ENCODE measurements around the gene ASCC2.
"Not testable (repeated sequence)": the region's sequence is repeated elsewhere in the genome, so short reads cannot be mapped to it uniquely, and the experiment has no call there.

The ASCC2 gene

GRCh38 chr22:29867260-29867659 lies 29.2 kb upstream of the ASCC2 start:
- Mint-ChIP-seq H3K4me1 (ENCODE audit: low read depth) (peaks cover 4% of the 10 kb centered on the region), H3K27me3 (no peaks in the 10 kb centered on the region), H3K36me3 (ENCODE audit: low read depth) (no peaks in the 10 kb centered on the region), H3K4me3 (no peak overlapping the region), H3K27ac (no peak overlapping the region), H3K9me3 (no peaks in the 10 kb centered on the region)

- not testable (repeated sequence) for H3K4me3 Mint-ChIP-seq; H3K27ac Mint-ChIP-seq; H3K4me1 Mint-ChIP-seq (ENCODE audit: low read depth); H3K27me3 Mint-ChIP-seq; H3K36me3 Mint-ChIP-seq (ENCODE audit: low read depth); H3K9me3 Mint-ChIP-seq
These were observed 27.5 kb upstream of the ASCC2 start for GRCh38 chr22:29865572-29865971.

- Mint-ChIP-seq H3K27me3 (no peaks in the 10 kb centered on the region), H3K4me1 (ENCODE audit: low read depth) (no peaks in the 10 kb centered on the region)
These were observed 23.7 kb upstream of the ASCC2 start for GRCh38 chr22:29861672-29862297.

GRCh38 chr22:29860006-29860766 lies 22.1 kb upstream of the ASCC2 start:
- H3K4me1 Mint-ChIP-seq (ENCODE audit: low read depth): no peaks in the 10 kb centered on the region

More at GRCh38 chr22:29861672-29862297, 23.7 kb upstream of the ASCC2 start:
- H3K4me3 Mint-ChIP-seq: no peak overlapping the region
- no peaks in the 10 kb centered on the region for H3K9me3 Mint-ChIP-seq
- H3K27ac Mint-ChIP-seq: no peak overlapping the region
- no peaks in the 10 kb centered on the region for H3K36me3 Mint-ChIP-seq (ENCODE audit: low read depth)

GRCh38 chr22:29859030-29859429 lies 21.0 kb upstream of the ASCC2 start:
- not testable (repeated sequence) for H3K9me3 Mint-ChIP-seq; H3K4me3 Mint-ChIP-seq; H3K4me1 Mint-ChIP-seq (ENCODE audit: low read depth); H3K27me3 Mint-ChIP-seq; H3K27ac Mint-ChIP-seq; H3K36me3 Mint-ChIP-seq (ENCODE audit: low read depth)

More at GRCh38 chr22:29860006-29860766, 22.1 kb upstream of the ASCC2 start:
- Mint-ChIP-seq H3K9me3 (no peaks in the 10 kb centered on the region), H3K27ac (no peak overlapping the region), H3K36me3 (ENCODE audit: low read depth) (no peaks in the 10 kb centered on the region), H3K27me3 (no peaks in the 10 kb centered on the region), H3K4me3 (no peak overlapping the region)

GRCh38 chr22:29856496-29856895 lies 18.4 kb upstream of the ASCC2 start:
- H3K4me3 Mint-ChIP-seq: no peak overlapping the region
- no peak overlapping the region for H3K27ac Mint-ChIP-seq
- no peaks in the 10 kb centered on the region for H3K36me3 Mint-ChIP-seq (ENCODE audit: low read depth)
- no peaks in the 10 kb centered on the region for H3K27me3 Mint-ChIP-seq
- H3K4me1 Mint-ChIP-seq (ENCODE audit: low read depth): no peaks in the 10 kb centered on the region
- no peaks in the 10 kb centered on the region for H3K9me3 Mint-ChIP-seq

GRCh38 chr22:29855611-29856181 lies 17.6 kb upstream of the ASCC2 start:
- H3K4me1 Mint-ChIP-seq (ENCODE audit: low read depth): no peaks in the 10 kb centered on the region
- no peaks in the 10 kb centered on the region for H3K36me3 Mint-ChIP-seq (ENCODE audit: low read depth)
- no peak overlapping the region for H3K27ac Mint-ChIP-seq
- no peaks in the 10 kb centered on the region for H3K27me3 Mint-ChIP-seq
- no peaks in the 10 kb centered on the region for H3K9me3 Mint-ChIP-seq
- H3K4me3 Mint-ChIP-seq: no peak overlapping the region

GRCh38 chr22:29854432-29854831 lies 16.4 kb upstream of the ASCC2 start:
- Mint-ChIP-seq H3K4me3 (no peak overlapping the region), H3K4me1 (ENCODE audit: low read depth) (no peaks in the 10 kb centered on the region), H3K36me3 (ENCODE audit: low read depth) (no peaks in the 10 kb centered on the region), H3K27me3 (no peaks in the 10 kb centered on the region), H3K9me3 (no peaks in the 10 kb centered on the region), H3K27ac (no peak overlapping the region)

GRCh38 chr22:29848111-29848510 lies 10.0 kb upstream of the ASCC2 start:
- Mint-ChIP-seq H3K36me3 (ENCODE audit: low read depth) (peaks cover 4% of the 10 kb centered on the region), H3K9me3 (peaks cover 9% of the 10 kb centered on the region), H3K27me3 (no peaks in the 10 kb centered on the region), H3K27ac (no peak overlapping the region), H3K4me3 (no peak overlapping the region), H3K4me1 (ENCODE audit: low read depth) (no peaks in the 10 kb centered on the region)

GRCh38 chr22:29846290-29846689 lies 8.2 kb upstream of the ASCC2 start:
- H3K9me3 Mint-ChIP-seq: peaks cover 9% of the 10 kb centered on the region
- H3K36me3 Mint-ChIP-seq (ENCODE audit: low read depth): peaks cover 4% of the 10 kb centered on the region
- H3K4me3 Mint-ChIP-seq: no peak overlapping the region
- H3K27me3 Mint-ChIP-seq: no peaks in the 10 kb centered on the region
- H3K27ac Mint-ChIP-seq: no peak overlapping the region
- no peaks in the 10 kb centered on the region for H3K4me1 Mint-ChIP-seq (ENCODE audit: low read depth)

GRCh38 chr22:29842740-29843139 lies 4.7 kb upstream of the ASCC2 start:
- Mint-ChIP-seq H3K27ac (no peak overlapping the region), H3K9me3 (peaks cover 9% of the 10 kb centered on the region), H3K36me3 (ENCODE audit: low read depth) (peaks cover 4% of the 10 kb centered on the region)

GRCh38 chr22:29842172-29842571 lies 4.1 kb upstream of the ASCC2 start:
- Mint-ChIP-seq H3K4me1 (ENCODE audit: low read depth) (peaks cover 16% of the 10 kb centered on the region), H3K4me3 (no peak overlapping the region), H3K36me3 (ENCODE audit: low read depth) (peaks cover 4% of the 10 kb centered on the region), H3K27me3 (no peaks in the 10 kb centered on the region), H3K9me3 (peaks cover 9% of the 10 kb centered on the region), H3K27ac (no peak overlapping the region)

More at GRCh38 chr22:29842740-29843139, 4.7 kb upstream of the ASCC2 start:
- Mint-ChIP-seq H3K4me3 (no peak overlapping the region), H3K4me1 (ENCODE audit: low read depth) (peaks cover 10% of the 10 kb centered on the region), H3K27me3 (no peaks in the 10 kb centered on the region)

- Mint-ChIP-seq H3K36me3 (ENCODE audit: low read depth) (peaks cover 6% of the 10 kb centered on the region), H3K4me1 (ENCODE audit: low read depth) (peaks cover 33% of the 10 kb centered on the region), H3K27ac (no peak overlapping the region), H3K4me3 (no peak overlapping the region), H3K27me3 (no peaks in the 10 kb centered on the region), H3K9me3 (peaks cover under 1% of the 10 kb centered on the region)
These were observed 2.4 kb upstream of the ASCC2 start for GRCh38 chr22:29840498-29840897.

GRCh38 chr22:29839039-29839438 lies 965 bp upstream of the ASCC2 start:
- Mint-ChIP-seq H3K9me3 (no peaks in the 10 kb centered on the region), H3K4me3 (peak overlapping the region; percentile 89), H3K27ac (peak overlapping the region; percentile 95), H3K4me1 (ENCODE audit: low read depth) (peaks cover 35% of the 10 kb centered on the region), H3K36me3 (ENCODE audit: low read depth) (peaks cover 10% of the 10 kb centered on the region), H3K27me3 (no peaks in the 10 kb centered on the region)

- Mint-ChIP-seq H3K36me3 (ENCODE audit: low read depth) (peaks cover 12% of the 10 kb centered on the region), H3K9me3 (no peaks in the 10 kb centered on the region), H3K4me1 (ENCODE audit: low read depth) (peaks cover 35% of the 10 kb centered on the region)
These were observed 504 bp upstream of the ASCC2 start for GRCh38 chr22:29838599-29838956.

More at GRCh38 chr22:29838599-29838956, 504 bp upstream of the ASCC2 start:
- Mint-ChIP-seq H3K27me3 (no peaks in the 10 kb centered on the region), H3K4me3 (peak overlapping the region; percentile 89), H3K27ac (peak overlapping the region; percentile 95)
